Activated B cell treated with CpG ODN at 0.5 μM for 24 hours (primary cell): ENCODE data around the gene RUFY4. TPM values are rescaled to one million over a fixed set of nuclear protein-coding genes. Genes with fewer than 3 reads are reported as not detected.

Experiments
- ATAC-seq: fragments of 200-7000 bp; cut with Tn5 transposase; one replicate; pipeline ENCODE4 v1.10.0; 2021; ENCODE audit warnings: low read depth, mild to moderate bottlenecking, moderate library complexity
- CTCF ChIA-PET: fragments of 350-600 bp; sonication (Branson Sonifier 250); formaldehyde crosslinking; loops from one replicate; lab custom pipeline; 2021; ENCODE audit warnings: antibody characterized with exemption; lab: Charles Lee
- POLR2A ChIA-PET: fragments of 350-600 bp; sonication (Branson Sonifier 250); formaldehyde crosslinking; loops from one replicate; lab custom pipeline; 2021; ENCODE audit warnings: antibody characterized with exemption; lab: Charles Lee
- DNase-seq: peaks from one replicate; pipeline ENCODE4 v3.0.0; 2022
- H3K27ac Mint-ChIP-seq: one replicate; pipeline ENCODE4 v1.8.0; 2020; ENCODE audit warnings: mixed read lengths
- H3K27me3 Mint-ChIP-seq: one replicate; pipeline ENCODE4 v1.8.0; 2021; ENCODE audit warnings: mixed read lengths
- H3K36me3 Mint-ChIP-seq: one replicate; pipeline ENCODE4 v1.8.0; 2021; ENCODE audit warnings: low read depth, mixed read lengths
- H3K4me1 Mint-ChIP-seq: one replicate; pipeline ENCODE4 v1.8.0; 2021; ENCODE audit warnings: mixed read lengths
- H3K4me3 Mint-ChIP-seq: one replicate; pipeline ENCODE4 v1.8.0; 2020; ENCODE audit warnings: mild to moderate bottlenecking, mixed read lengths
- H3K9me3 Mint-ChIP-seq: one replicate; pipeline ENCODE4 v1.8.0; 2020; ENCODE audit warnings: mixed read lengths
- intact Hi-C: fragments of 100-400 bp; cut with micrococcal nuclease; formaldehyde crosslinking; loops from one replicate; pipeline ENCODE4 v1.15.1; 2024
- total RNA-seq: library from RNA; stranded (reverse); gene quantifications from 2 replicates; pipeline ENCODE4 v1.2.3, GENCODE V29; 2022
- TF ChIP-seq, protein P1 (sequence below): fragments of 200-600 bp; IDR thresholded peaks from one replicate; pipeline ENCODE4 v1.8.0; 2022; ENCODE audit warnings: antibody characterized with exemption, mild to moderate bottlenecking

The RUFY4 gene
- total RNA-seq, 1 donor from 2014 or later: 0.53 TPM

DNA sequence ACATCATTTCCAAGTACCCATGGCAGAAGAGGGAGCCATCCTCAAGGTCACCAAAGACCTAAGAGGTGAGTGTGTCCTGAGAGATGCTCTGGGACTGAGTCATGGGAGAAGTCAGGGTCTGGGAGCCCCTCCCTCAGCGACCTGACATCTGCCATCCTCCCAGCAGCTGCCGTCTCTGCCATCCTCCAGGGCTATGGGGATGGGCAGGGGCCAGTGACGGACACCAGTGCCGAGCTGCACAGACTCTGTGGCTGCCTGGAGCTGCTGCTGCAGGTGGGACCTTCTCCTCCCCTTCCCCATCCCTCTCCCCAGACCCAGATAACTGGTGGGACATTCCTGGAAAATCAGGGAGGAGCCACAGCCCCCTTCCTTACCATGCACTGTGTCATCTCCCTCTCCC is 1.5 kb downstream of the RUFY4 start:
- ChIA-PET CTCF (interaction anchor here (1.1 kb wide), 1 partner anchor 281 kb away, joined by 4 read pairs; no protein-coding TSS in a partner anchor), POLR2A (no interaction called here)
- TF ChIP-seq, protein P1, sequence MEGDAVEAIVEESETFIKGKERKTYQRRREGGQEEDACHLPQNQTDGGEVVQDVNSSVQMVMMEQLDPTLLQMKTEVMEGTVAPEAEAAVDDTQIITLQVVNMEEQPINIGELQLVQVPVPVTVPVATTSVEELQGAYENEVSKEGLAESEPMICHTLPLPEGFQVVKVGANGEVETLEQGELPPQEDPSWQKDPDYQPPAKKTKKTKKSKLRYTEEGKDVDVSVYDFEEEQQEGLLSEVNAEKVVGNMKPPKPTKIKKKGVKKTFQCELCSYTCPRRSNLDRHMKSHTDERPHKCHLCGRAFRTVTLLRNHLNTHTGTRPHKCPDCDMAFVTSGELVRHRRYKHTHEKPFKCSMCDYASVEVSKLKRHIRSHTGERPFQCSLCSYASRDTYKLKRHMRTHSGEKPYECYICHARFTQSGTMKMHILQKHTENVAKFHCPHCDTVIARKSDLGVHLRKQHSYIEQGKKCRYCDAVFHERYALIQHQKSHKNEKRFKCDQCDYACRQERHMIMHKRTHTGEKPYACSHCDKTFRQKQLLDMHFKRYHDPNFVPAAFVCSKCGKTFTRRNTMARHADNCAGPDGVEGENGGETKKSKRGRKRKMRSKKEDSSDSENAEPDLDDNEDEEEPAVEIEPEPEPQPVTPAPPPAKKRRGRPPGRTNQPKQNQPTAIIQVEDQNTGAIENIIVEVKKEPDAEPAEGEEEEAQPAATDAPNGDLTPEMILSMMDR: no peak
- no peak overlapping the region for H3K4me3 Mint-ChIP-seq
- H3K36me3 Mint-ChIP-seq: no peaks in the 10 kb centered on the region
- DNase-seq (no peak), ATAC-seq (no peak)
- intact Hi-C loops: no loop called here
- peaks cover 8% of the 10 kb centered on the region for H3K4me1 Mint-ChIP-seq
- H3K9me3 Mint-ChIP-seq: no peaks in the 10 kb centered on the region
- H3K27me3 Mint-ChIP-seq: peaks cover 15% of the 10 kb centered on the region
- no peak overlapping the region for H3K27ac Mint-ChIP-seq

DNA sequence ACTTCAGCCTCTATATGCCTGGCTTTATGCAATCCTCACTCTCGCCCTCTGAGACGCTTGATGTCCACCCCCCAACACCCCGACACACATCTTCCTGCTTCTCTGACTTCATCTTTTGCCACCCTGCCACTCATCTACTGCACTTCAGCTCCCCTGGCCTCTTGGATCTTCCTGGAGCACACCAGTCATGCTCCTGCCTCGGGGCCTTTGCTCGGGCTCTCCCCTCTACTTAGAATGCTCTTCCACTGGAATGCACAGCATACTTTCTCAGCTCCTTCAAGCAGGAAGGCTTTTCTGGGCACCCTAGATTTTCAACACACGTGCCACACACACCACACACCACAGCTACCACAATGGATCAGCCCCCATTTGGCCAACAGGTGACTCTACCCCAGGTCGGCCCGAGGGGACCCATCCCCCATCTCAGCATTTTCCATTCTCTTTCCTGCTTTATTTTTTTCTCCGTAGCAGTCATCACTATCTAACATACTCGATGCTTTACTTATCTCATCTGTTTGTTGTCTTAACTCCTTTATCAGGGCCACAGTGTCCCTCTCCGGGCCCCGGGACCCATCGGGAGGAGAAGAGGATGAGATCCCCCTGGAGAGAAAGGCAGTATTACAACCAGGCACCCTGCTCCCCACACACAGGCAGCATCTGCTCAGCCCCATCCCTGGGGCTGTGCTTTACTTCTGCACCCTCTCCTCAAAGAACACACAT is 2.3 kb downstream of the RUFY4 start:
- intact Hi-C loops: no loop called here
- H3K27me3 Mint-ChIP-seq: peaks cover 15% of the 10 kb centered on the region
- H3K4me1 Mint-ChIP-seq: peaks cover 8% of the 10 kb centered on the region
- no peaks in the 10 kb centered on the region for H3K36me3 Mint-ChIP-seq
- no peaks in the 10 kb centered on the region for H3K9me3 Mint-ChIP-seq
- CTCF ChIA-PET: interaction anchor here (1.3 kb wide), 1 partner anchor 11 kb away, joined by 3 read pairs; no protein-coding TSS in a partner anchor
- no peak overlapping the region for H3K4me3 Mint-ChIP-seq
- no peak for DNase-seq
- ATAC-seq: no peak
- POLR2A ChIA-PET: no interaction called here
- TF ChIP-seq, protein P1: no peak
- H3K27ac Mint-ChIP-seq: no peak overlapping the region

DNA sequence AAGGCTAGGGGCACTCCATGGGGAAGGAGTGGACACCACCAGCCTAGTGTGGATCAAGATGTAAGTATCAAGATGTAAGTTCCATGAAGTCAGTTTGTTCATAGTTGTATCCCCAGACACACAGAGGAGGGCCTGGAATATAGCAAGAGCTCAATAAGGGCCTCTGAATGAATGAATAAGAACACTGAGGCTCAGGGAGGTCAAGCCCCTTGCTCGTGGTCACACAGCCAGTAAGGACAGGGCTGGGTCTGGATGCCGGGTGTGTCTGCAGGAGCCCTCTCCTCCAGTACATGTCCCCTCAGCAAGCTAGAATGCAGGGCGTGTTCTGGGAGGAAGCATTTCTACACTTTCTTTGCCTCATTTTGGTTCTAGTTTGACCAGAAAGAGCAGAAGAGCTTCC is 2.9 kb downstream of the RUFY4 start:
- intact Hi-C loops: no loop called here
- peaks cover 8% of the 10 kb centered on the region for H3K4me1 Mint-ChIP-seq
- no peaks in the 10 kb centered on the region for H3K9me3 Mint-ChIP-seq
- H3K36me3 Mint-ChIP-seq: no peaks in the 10 kb centered on the region
- no peak overlapping the region for H3K27ac Mint-ChIP-seq
- TF ChIP-seq, protein P1: no peak
- ChIA-PET CTCF (interaction anchor here (1.3 kb wide), 1 partner anchor 12 kb away, joined by 3 read pairs; no protein-coding TSS in a partner anchor), POLR2A (no interaction called here)
- ATAC-seq: no peak
- no peak overlapping the region for H3K4me3 Mint-ChIP-seq
- no peak for DNase-seq
- H3K27me3 Mint-ChIP-seq: peaks cover 12% of the 10 kb centered on the region

DNA sequence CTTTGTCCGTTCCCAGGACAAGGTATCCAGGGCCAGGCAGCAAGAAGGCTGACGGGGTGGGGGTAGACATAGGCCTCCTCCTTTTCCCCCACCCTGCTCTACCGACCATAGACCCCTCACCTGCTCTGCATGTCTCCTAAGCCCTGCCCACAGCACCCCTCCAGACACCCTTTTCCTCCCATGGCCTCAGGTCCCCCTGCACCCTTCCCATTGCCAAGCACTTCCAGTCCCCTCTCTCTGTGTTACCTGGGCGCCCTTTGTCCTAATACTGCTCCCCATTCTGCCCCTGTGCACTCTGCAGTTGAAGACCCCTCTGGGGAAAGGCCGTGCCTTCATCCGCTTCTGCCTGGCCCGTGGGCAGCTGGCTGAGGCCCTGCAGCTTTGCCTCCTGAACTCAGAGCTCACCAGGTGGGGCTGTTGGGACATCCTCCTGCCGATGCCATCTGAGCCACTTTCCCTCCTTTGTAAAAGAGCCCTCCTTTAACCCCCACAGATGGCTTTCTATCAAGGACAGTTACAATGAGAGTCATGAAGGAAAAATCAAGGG is 3.5 kb downstream of the RUFY4 start:
- Mint-ChIP-seq H3K27me3 (peaks cover 7% of the 10 kb centered on the region), H3K4me1 (peaks cover 8% of the 10 kb centered on the region), H3K27ac (no peak overlapping the region), H3K4me3 (no peak overlapping the region), H3K36me3 (no peaks in the 10 kb centered on the region), H3K9me3 (no peaks in the 10 kb centered on the region)
- no peak for DNase-seq
- ChIA-PET CTCF (interaction anchor here (1.3 kb wide), 1 partner anchor 12 kb away, joined by 3 read pairs; no protein-coding TSS in a partner anchor), POLR2A (interaction anchor here (0.6 kb wide), 1 partner anchor 22 kb away, joined by 4 read pairs; no protein-coding TSS in a partner anchor)
- no peak for ATAC-seq
- intact Hi-C loops: no loop called here
- TF ChIP-seq, protein P1: no peak

DNA sequence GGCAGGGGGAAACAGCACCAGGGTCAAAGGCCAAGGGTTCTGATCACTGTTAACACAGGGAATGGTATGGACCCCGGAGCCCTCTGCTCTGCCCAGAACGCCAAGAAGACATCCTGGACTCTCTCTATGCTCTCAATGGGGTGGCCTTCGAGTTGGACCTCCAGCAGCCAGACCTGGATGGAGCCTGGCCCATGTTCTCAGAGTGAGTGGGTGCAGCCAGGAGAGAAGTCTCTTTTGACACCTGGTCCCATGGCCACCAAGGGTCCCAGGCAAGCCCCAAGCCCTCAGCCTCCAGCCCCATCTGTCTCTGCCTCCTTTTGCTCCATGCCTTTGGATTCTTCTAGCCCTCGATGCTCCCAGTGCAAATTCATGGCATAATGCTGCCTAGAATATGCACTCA is 4.1 kb downstream of the RUFY4 start:
- TF ChIP-seq, protein P1: no peak
- H3K9me3 Mint-ChIP-seq: no peaks in the 10 kb centered on the region
- no peak for ATAC-seq
- peaks cover 5% of the 10 kb centered on the region for H3K27me3 Mint-ChIP-seq
- CTCF ChIA-PET: interaction anchor here (2.3 kb wide), 1 partner anchor 287 kb away, joined by 7 read pairs; no protein-coding TSS in a partner anchor
- H3K36me3 Mint-ChIP-seq: no peaks in the 10 kb centered on the region
- POLR2A ChIA-PET: interaction anchor here (0.6 kb wide), 1 partner anchor 23 kb away, joined by 4 read pairs; no protein-coding TSS in a partner anchor
- intact Hi-C loops: no loop called here
- peaks cover 8% of the 10 kb centered on the region for H3K4me1 Mint-ChIP-seq
- H3K27ac Mint-ChIP-seq: no peak overlapping the region
- no peak for DNase-seq
- no peak overlapping the region for H3K4me3 Mint-ChIP-seq
